GM23338 (cell line): Measurements from ENCODE around the gene LMO7. TPM values are rescaled to one million over a fixed set of nuclear protein-coding genes. Genes with fewer than 3 reads are reported as not detected.

Experiments
- ATAC-seq: fragments of 200-7000 bp; cut with Tn5 transposase; 3 replicates; pipeline ENCODE4 v1.9.1; 2020
- DNase-seq: peaks from one replicate; pipeline ENCODE4 v3.0.0-alpha.2; 2015; ENCODE audit warnings: low spot score
- H2AFZ ChIP-seq: fragments of 200-600 bp; sonication (generic); 2 replicates; pipeline ENCODE4 v1.8.0; 2016; ENCODE audit warnings: antibody characterized with exemption, mild to moderate bottlenecking, moderate library complexity
- H3F3A ChIP-seq: fragments of 200-600 bp; sonication (generic); replicated peaks from 2 replicates; pipeline ENCODE4 v1.8.0; 2017; ENCODE audit warnings: antibody characterized with exemption, mixed run types, low read depth
- H3K27ac ChIP-seq: fragments of 200-600 bp; sonication (generic); 2 replicates; pipeline ENCODE4 v1.6.1; 2016; ENCODE audit warnings: low read depth
- H3K27me3 ChIP-seq: fragments of 200-600 bp; sonication (generic); 2 replicates; pipeline ENCODE4 v1.8.0; 2016; ENCODE audit warnings: mild to moderate bottlenecking, mixed run types, moderate library complexity; ENCODE audit not compliant: insufficient read depth
- H3K36me3 ChIP-seq: fragments of 200-600 bp; sonication (generic); 2 replicates; pipeline ENCODE4 v1.8.0; 2016; ENCODE audit warnings: mild to moderate bottlenecking; ENCODE audit not compliant: insufficient read depth
- H3K4me1 ChIP-seq: fragments of 200-600 bp; sonication (generic); 2 replicates; pipeline ENCODE4 v1.8.0; 2016; ENCODE audit warnings: mild to moderate bottlenecking, moderate library complexity; ENCODE audit not compliant: insufficient read depth
- H3K4me2 ChIP-seq: fragments of 200-600 bp; sonication (generic); 2 replicates; pipeline ENCODE4 v1.7.1; 2017; ENCODE audit warnings: mixed run types
- H3K4me3 ChIP-seq: fragments of 200-600 bp; sonication (generic); 2 replicates; pipeline ENCODE4 v1.6.1; 2016; ENCODE audit warnings: mixed run types
- H3K79me2 ChIP-seq: fragments of 200-600 bp; sonication (generic); replicated peaks from 2 replicates; pipeline ENCODE4 v1.8.0; 2017; ENCODE audit warnings: mild to moderate bottlenecking; ENCODE audit not compliant: insufficient read depth
- H3K9me2 ChIP-seq: fragments of 200-600 bp; sonication (generic); 2 replicates; pipeline ENCODE4 v1.8.0; 2017; ENCODE audit not compliant: insufficient read depth
- H4K20me1 ChIP-seq: fragments of 200-600 bp; sonication (generic); replicated peaks from 2 replicates; pipeline ENCODE4 v1.8.0; 2017; ENCODE audit warnings: mild to moderate bottlenecking; ENCODE audit not compliant: insufficient read depth
- H3K27ac Mint-ChIP-seq: 2 replicates; pipeline ENCODE4 v1.8.0; 2020; ENCODE audit warnings: inconsistent platforms, mild to moderate bottlenecking, moderate library complexity, mixed read lengths
- H3K27me3 Mint-ChIP-seq: 3 replicates; pipeline ENCODE4 v1.8.0; 2022; ENCODE audit warnings: low read depth, mild to moderate bottlenecking, moderate library complexity, mixed read lengths, inconsistent platforms; ENCODE audit not compliant: insufficient read depth, poor library complexity
- H3K36me3 Mint-ChIP-seq: 3 replicates; pipeline ENCODE4 v1.8.0; 2021; ENCODE audit warnings: low read depth, mild to moderate bottlenecking, inconsistent platforms, moderate library complexity, mixed read lengths
- H3K4me1 Mint-ChIP-seq: 3 replicates; pipeline ENCODE4 v1.8.0; 2020; ENCODE audit warnings: mild to moderate bottlenecking, inconsistent platforms, mixed read lengths
- H3K4me3 Mint-ChIP-seq: 3 replicates; pipeline ENCODE4 v1.8.0; 2021; ENCODE audit warnings: moderate library complexity, mild to moderate bottlenecking, inconsistent platforms, mixed read lengths
- H3K9me3 Mint-ChIP-seq: 3 replicates; pipeline ENCODE4 v1.8.0; 2020; ENCODE audit warnings: moderate library complexity, mild to moderate bottlenecking, inconsistent platforms, mixed read lengths
- CTCF ChIP-seq, 2 experiments: fragments of 200-600 bp in 1 of 2; sonication (generic) in 1 of 2; conservative IDR thresholded peaks; 2 replicates each; pipeline versions ENCODE4 v1.5.1 to v1.6.1; 2016 to 2017; ENCODE audit warnings: antibody characterized with exemption in 2 of 2, low read depth in 2 of 2, mild to moderate bottlenecking in 2 of 2, moderate library complexity in 1 of 2
- ETS1 ChIP-seq: IDR thresholded peaks from 2 replicates; pipeline ENCODE4 v1.6.1; 2016; ENCODE audit warnings: antibody characterized with exemption
- EZH2 ChIP-seq: fragments of 200-600 bp; sonication (generic); IDR thresholded peaks from one replicate; pipeline ENCODE4 v1.8.0; 2017; ENCODE audit warnings: antibody characterized with exemption, mild to moderate bottlenecking, low read depth; ENCODE audit not compliant: unreplicated experiment
- JUNB ChIP-seq: IDR thresholded peaks from one replicate; pipeline ENCODE4 v1.6.1; 2016; ENCODE audit warnings: antibody characterized with exemption; ENCODE audit not compliant: unreplicated experiment
- NANOG ChIP-seq: IDR thresholded peaks from 2 replicates; pipeline ENCODE4 v1.6.1; 2016; ENCODE audit warnings: antibody characterized with exemption, borderline replicate concordance
- STAT1 ChIP-seq: IDR thresholded peaks from one replicate; pipeline ENCODE4 v1.6.1; 2016; ENCODE audit warnings: antibody characterized with exemption; ENCODE audit not compliant: unreplicated experiment
- ZNF114 ChIP-seq: fragments of 250-450 bp; sonication (Bioruptor Pico); IDR thresholded peaks from 2 replicates; pipeline ENCODE4 v1.5.0; 2020; ENCODE audit warnings: mild to moderate bottlenecking, moderate library complexity
- ZNF331 ChIP-seq: fragments of 250-450 bp; sonication (Bioruptor Pico); IDR thresholded peaks from 2 replicates; pipeline ENCODE4 v1.5.0; 2020; ENCODE audit warnings: low read depth, mild to moderate bottlenecking, moderate library complexity
- ZNF462 ChIP-seq: fragments of 250-450 bp; sonication (Bioruptor Pico); IDR thresholded peaks from 2 replicates; pipeline ENCODE4 v1.5.0; 2020; ENCODE audit warnings: mild to moderate bottlenecking, moderate library complexity
- polyA plus RNA-seq: library from polyadenylated mRNA; unstranded; fragments of >200 nt; fragmentation: Nextera tagmentation; extraction: Ambion mirVana; gene quantifications from 2 replicates; pipeline ENCODE4 v1.2.1, GENCODE V29; 2016
- total RNA-seq: library from RNA; depleted of rRNA; stranded (reverse); fragments of >200 nt; shearing (Covaris generic); gene quantifications from 2 replicates; pipeline ENCODE4 v1.2.3, GENCODE V29; 2014

Gene LMO7
- total and polyA plus RNA-seq, 2 experiments from 2014 or later, result 22.3 to 26.9 TPM

GRCh38 chr13:75600371-75600770, 35.8 kb upstream of the LMO7 start:
- Histone ChIP-seq H3K27ac (no peak overlapping the region), H3K36me3 (no peaks in the 10 kb centered on the region), H3K9me2 (no peaks in the 10 kb centered on the region), H3K79me2 (no peaks in the 10 kb centered on the region), H3K4me1 (no peaks in the 10 kb centered on the region), H2AFZ (no peak overlapping the region), H3F3A (no peaks in the 10 kb centered on the region), H3K4me2 (no peak overlapping the region), H3K27me3 (no peaks in the 10 kb centered on the region), H3K4me3 (no peak overlapping the region), H4K20me1 (no peaks in the 10 kb centered on the region; the same call in 1 of the 2 replicates)
- Mint-ChIP-seq H3K36me3 (peaks cover 12% of the 10 kb centered on the region; the same call in 2 of the 3 replicates), H3K27me3 (no peaks in the 10 kb centered on the region), H3K4me3 (no peak overlapping the region), H3K27ac (no peak overlapping the region), H3K4me1 (no peaks in the 10 kb centered on the region), H3K9me3 (no peaks in the 10 kb centered on the region)
- ATAC-seq (no peak), DNase-seq (no peak)
- TF ChIP-seq STAT1 (no peak), EZH2 (no peak), NANOG (no peak), JUNB (no peak), ZNF331 (CRISPR knock-in tag) (no peak), ZNF114 (no peak), CTCF (conservative IDR thresholded peaks at IDR 0.05; ENCODE audit: low read depth in 2 of 2) (no peak), ETS1 (no peak), ZNF462 (CRISPR knock-in tag) (no peak)
